T-helper 1 cell treated with Interleukin-12 subunit alpha and Interleukin-12 subunit beta and Interleukin-4 antibody, amounts not matched to agents 30 ng/mL and 1 ng/mL, for 36 hours (primary cell): Measurements from ENCODE around the gene ADAP2. TPM values are rescaled to one million over a fixed set of nuclear protein-coding genes. Genes with fewer than 3 reads are reported as not detected.
"Not testable (repeated sequence)": the region's sequence is repeated elsewhere in the genome, so short reads cannot be mapped to it uniquely, and the experiment has no call there.

Experiments used
- intact Hi-C: fragments of 100-400 bp; cut with micrococcal nuclease; formaldehyde crosslinking; loops from one replicate; pipeline ENCODE4 v1.15.1; 2024
- total RNA-seq: library from RNA; stranded (reverse); gene quantifications from 2 replicates; pipeline ENCODE4 v1.2.3, GENCODE V29; 2022

The ADAP2 gene
- total RNA-seq, 1 donor from 2014 or later, result 0.59 TPM

- intact Hi-C loops, result not testable (repeated sequence)
Observed at GRCh38 chr17:30967911-30968310, 46.2 kb downstream of the ADAP2 start.

- intact Hi-C loops, result loop anchor here (1.0 to 5.0 kb wide), 5 partner anchors 31 to 148 kb away; partner anchors contain the start of genes CRLF3, NF1 and TEFM
Observed at GRCh38 chr17:30969989-30970830, 48.5 kb downstream of the ADAP2 start.

- intact Hi-C loops, result loop anchor here (1.0 to 5.0 kb wide), 5 partner anchors 32 to 149 kb away; partner anchors contain the start of genes CRLF3, NF1 and TEFM
Observed at GRCh38 chr17:30970831-30971567, 49.3 kb downstream of the ADAP2 start, which contains the start of gene RNF135. Gene RNF135 (plus strand): TSS chr17:30971039. CDS start chr17:30971074, 35 bp downstream.

- intact Hi-C loops, result no loop called here
Observed at GRCh38 chr17:30975042-30975820, 53.5 kb downstream of the ADAP2 start.

- intact Hi-C loops, result not testable (repeated sequence)
Observed at GRCh38 chr17:30979919-30980318, 58.2 kb downstream of the ADAP2 start.

- intact Hi-C loops, result no loop called here
Observed at GRCh38 chr17:30981531-30982519, 60.1 kb downstream of the ADAP2 start.

GRCh38 chr17:30982855-30983254, 61.1 kb downstream of the ADAP2 start:
- intact Hi-C loops, result no loop called here

GRCh38 chr17:30990458-30990857, 68.7 kb downstream of the ADAP2 start:
- intact Hi-C loops, result no loop called here

- intact Hi-C loops, result no loop called here
Observed at GRCh38 chr17:30992551-30992950, 70.8 kb downstream of the ADAP2 start.

GRCh38 chr17:30995347-30995746, 73.6 kb downstream of the ADAP2 start:
- intact Hi-C loops, result no loop called here

- intact Hi-C loops, result no loop called here
Observed at GRCh38 chr17:30996486-30996885, 74.7 kb downstream of the ADAP2 start.

GRCh38 chr17:30997270-30997669, 75.5 kb downstream of the ADAP2 start:
- intact Hi-C loops, result no loop called here

GRCh38 chr17:30997842-30998241, 76.1 kb downstream of the ADAP2 start:
- intact Hi-C loops, result no loop called here

GRCh38 chr17:31002047-31002446, 80.3 kb downstream of the ADAP2 start:
- intact Hi-C loops, result loop anchor here (10.0 kb wide), 1 partner anchor 523 kb away; no protein-coding TSS in a partner anchor

- intact Hi-C loops, result loop anchor here (10.0 kb wide), 1 partner anchor 521 kb away; no protein-coding TSS in a partner anchor
Observed at GRCh38 chr17:31003225-31003866, 81.6 kb downstream of the ADAP2 start.

GRCh38 chr17:31004160-31004559, 82.4 kb downstream of the ADAP2 start:
- intact Hi-C loops, result loop anchor here (10.0 kb wide), 1 partner anchor 521 kb away; no protein-coding TSS in a partner anchor

- intact Hi-C loops, result loop anchor here (5.0 to 10.0 kb wide), 3 partner anchors 36 to 517 kb away; partner anchors contain the start of genes EVI2A and RNF135
Observed at GRCh38 chr17:31007695-31008373, 86.1 kb downstream of the ADAP2 start.

- intact Hi-C loops, result loop anchor here (5.0 to 10.0 kb wide), 3 partner anchors 36 to 516 kb away; partner anchors contain the start of genes EVI2A and RNF135
Observed at GRCh38 chr17:31008374-31009041, 86.8 kb downstream of the ADAP2 start.
